ENCODE measurements around the gene SDSL. TPM values are rescaled to one million over a fixed set of nuclear protein-coding genes. Genes with fewer than 3 reads are reported as not detected.

SDSL gene
- total and polyA plus RNA-seq, 9 donors = 0.43 to 19.3 (median 3.7) TPM

DNA sequence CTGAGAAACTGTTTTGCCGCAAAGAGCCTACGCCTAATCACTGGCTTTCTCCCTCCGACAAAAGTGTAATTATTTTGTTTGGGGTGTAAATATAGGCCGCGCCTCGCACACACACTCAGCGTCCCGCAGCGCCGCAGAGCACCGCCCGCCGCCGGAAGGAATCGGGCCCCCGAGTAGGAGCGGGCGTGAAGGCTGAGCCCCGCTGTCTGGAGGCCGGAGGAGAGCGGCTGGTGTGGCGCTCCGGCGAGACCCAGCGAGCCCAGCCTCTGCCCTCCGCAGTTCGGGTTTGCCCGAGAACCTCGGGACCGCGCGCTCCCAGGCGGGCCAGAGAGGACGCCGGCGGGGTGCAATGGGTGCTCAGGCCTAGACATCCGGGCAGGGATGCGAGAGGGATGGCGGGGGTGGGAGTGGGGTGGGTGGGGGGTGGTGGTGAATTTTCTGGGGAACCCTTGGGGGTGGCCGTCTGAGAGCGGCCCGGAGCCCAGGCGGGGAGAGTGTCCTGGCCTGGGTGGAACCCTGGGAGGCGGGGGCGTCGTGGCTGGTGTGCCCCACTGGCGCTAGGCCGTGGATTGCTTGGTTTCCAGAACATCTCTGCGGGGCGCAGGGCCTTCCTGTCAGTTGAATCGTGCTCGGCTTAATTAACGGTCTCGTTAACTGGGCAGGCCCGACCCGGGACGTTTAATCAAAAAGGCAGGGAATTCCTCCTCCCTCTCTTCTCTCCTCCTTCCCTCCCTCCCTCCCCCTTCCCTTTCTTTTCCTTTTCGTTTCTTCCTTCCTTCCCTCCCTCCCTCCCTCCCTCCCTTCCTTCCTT lies 54.2 kb downstream of the SDSL start:
- no peak overlapping the region for H3K27ac ChIP-seq
- WGBS, 3 donors = 1 to 5% (median 1%) methylated on average over 29 to 58 of the region's 58 CpGs
- no peaks in the 10 kb centered on the region for H3K27me3 ChIP-seq
- H3K4me1 ChIP-seq (ENCODE audit: insufficient read depth) = no peaks in the 10 kb centered on the region
- H3K9me3 ChIP-seq = no peaks in the 10 kb centered on the region
- no peak for DNase-seq
- H3K36me3 ChIP-seq = no peaks in the 10 kb centered on the region
- intact Hi-C loops (cut with DNase I) = no loop called here
- no peak for TF ChIP-seq POLR2A (IDR thresholded peaks at IDR 0.05)
- no peak for TF ChIP-seq EP300 (IDR thresholded peaks at IDR 0.05)
- TF ChIP-seq, protein P1, sequence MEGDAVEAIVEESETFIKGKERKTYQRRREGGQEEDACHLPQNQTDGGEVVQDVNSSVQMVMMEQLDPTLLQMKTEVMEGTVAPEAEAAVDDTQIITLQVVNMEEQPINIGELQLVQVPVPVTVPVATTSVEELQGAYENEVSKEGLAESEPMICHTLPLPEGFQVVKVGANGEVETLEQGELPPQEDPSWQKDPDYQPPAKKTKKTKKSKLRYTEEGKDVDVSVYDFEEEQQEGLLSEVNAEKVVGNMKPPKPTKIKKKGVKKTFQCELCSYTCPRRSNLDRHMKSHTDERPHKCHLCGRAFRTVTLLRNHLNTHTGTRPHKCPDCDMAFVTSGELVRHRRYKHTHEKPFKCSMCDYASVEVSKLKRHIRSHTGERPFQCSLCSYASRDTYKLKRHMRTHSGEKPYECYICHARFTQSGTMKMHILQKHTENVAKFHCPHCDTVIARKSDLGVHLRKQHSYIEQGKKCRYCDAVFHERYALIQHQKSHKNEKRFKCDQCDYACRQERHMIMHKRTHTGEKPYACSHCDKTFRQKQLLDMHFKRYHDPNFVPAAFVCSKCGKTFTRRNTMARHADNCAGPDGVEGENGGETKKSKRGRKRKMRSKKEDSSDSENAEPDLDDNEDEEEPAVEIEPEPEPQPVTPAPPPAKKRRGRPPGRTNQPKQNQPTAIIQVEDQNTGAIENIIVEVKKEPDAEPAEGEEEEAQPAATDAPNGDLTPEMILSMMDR (IDR thresholded peaks at IDR 0.05) = no peak
- H3K4me3 ChIP-seq = no peak overlapping the region

DNA sequence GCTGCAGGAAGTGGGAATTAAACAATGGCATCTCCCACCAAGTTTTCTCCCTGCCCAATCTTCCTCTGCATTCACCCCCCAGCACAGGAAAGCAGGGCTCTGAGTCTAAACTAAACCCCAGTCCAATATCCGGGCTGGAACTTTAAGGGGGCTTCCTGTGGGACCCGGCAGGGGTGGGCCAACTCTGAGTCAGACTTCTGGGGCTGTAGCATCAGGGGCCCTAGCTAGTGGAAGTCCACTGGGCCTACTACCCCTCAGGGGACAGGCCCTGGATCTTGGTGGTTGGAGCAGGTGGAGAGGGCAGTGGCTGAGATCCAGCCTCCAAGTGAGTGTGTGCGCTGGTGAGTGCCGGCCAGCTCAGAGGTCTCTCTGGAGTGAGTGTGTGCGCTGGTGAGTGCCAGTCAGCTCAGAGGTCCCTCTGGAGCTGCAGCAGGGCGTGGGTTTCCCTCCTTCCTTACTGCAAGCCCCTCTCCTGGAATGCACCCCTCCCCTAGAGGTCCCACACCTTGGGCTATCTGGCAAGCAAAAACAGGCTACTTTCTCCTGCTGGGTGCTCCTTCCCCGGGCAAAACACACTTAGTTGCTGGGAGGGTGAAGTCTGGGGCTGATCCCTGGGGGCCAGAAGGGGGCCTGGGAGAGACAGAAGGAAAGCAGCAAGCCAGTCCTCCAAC lies 55.1 kb downstream of the SDSL start:
- H3K9me3 ChIP-seq = no peaks in the 10 kb centered on the region
- 1 to 4% (median 2%) methylated on average over 7 of the region's 7 CpGs for WGBS, 3 donors
- DNase-seq = no peak
- H3K27ac ChIP-seq = no peak overlapping the region
- H3K4me3 ChIP-seq = no peak overlapping the region
- no peaks in the 10 kb centered on the region for H3K27me3 ChIP-seq
- no peak for TF ChIP-seq EP300 (IDR thresholded peaks at IDR 0.05)
- no peaks in the 10 kb centered on the region for H3K4me1 ChIP-seq (ENCODE audit: insufficient read depth)
- H3K36me3 ChIP-seq = no peaks in the 10 kb centered on the region
- intact Hi-C loops (cut with DNase I) = no loop called here

DNA sequence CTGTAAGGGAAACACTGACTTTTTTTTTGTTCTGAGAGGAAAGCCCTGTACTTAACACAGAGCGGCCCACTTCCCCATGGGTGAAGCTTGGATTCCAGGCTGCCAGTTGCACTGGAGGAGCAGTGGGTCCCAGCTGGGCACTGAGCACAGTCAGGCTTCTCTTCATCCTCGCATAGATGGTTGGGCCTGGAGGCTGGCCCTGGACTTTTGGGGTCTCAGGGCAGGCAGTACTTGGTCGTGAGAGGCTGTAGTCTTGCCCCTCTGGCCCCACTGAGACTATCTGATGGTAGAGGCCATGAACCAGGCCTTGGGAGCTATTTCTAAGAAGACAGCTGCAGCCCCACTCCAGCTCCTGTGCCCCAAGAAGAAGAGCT lies 55.6 kb downstream of the SDSL start:
- no peaks in the 10 kb centered on the region for H3K27me3 ChIP-seq

DNA sequence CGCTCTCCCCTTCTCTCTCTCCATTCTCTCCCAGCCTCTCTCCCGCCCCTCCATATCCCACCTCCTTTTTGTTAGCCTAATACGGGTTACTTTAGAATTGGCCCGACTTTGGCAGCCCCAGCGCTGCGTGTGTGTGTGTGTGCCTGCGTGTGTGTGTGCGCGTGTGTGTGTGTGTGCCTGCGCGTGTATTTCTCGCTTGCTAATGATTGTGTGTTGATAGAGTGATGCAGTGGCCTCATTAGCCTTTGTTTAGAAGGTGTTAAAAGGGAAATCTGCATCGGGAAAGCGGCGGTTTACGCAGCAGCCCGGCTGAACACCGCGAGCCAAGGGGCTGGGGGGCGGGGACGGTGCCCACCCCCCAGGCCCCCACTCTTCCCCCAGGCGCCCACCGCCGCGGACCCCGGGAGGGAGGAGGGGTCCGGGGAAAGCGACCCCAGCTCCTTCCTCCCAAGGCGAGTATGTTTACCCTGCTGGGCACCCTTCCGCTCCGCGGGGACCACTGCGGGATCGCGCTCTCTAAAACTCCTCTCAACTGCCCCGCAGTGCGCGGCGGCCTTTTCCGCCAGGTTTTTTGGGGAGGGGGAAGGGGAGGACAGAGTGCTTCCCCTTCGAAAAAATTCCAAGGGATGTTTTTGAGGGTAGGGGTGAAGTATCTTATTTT lies 56.3 kb downstream of the SDSL start:
- Histone ChIP-seq H3K36me3 (no peaks in the 10 kb centered on the region), H3K9me3 (no peaks in the 10 kb centered on the region), H3K4me1 (ENCODE audit: insufficient read depth) (no peaks in the 10 kb centered on the region), H3K27ac (no peak overlapping the region), H3K4me3 (no peak overlapping the region), H3K27me3 (no peaks in the 10 kb centered on the region)
- DNase-seq = no peak
- intact Hi-C loops (cut with DNase I) = no loop called here
- TF ChIP-seq EP300 (IDR thresholded peaks at IDR 0.05) (no peak), POLR2A (IDR thresholded peaks at IDR 0.05) (no peak)
- TF ChIP-seq, protein P1 (IDR thresholded peaks at IDR 0.05) = no peak
- 1% methylated on average over 40 to 41 of the region's 41 CpGs for WGBS, 3 donors

More for the DNA sequence above, 55.6 kb downstream of the SDSL start:
- H3K4me3 ChIP-seq = no peak overlapping the region
- H3K36me3 ChIP-seq = no peaks in the 10 kb centered on the region
- no peak for TF ChIP-seq POLR2A (IDR thresholded peaks at IDR 0.05)
- TF ChIP-seq EP300 (IDR thresholded peaks at IDR 0.05) = no peak
- TF ChIP-seq, protein P1 (IDR thresholded peaks at IDR 0.05) = no peak
- H3K9me3 ChIP-seq = no peaks in the 10 kb centered on the region
- H3K27ac ChIP-seq = no peak overlapping the region
- H3K4me1 ChIP-seq (ENCODE audit: insufficient read depth) = no peaks in the 10 kb centered on the region
- no peak for DNase-seq
- intact Hi-C loops (cut with DNase I) = no loop called here
- 0 to 8% (median 6%) methylated on average over 3 of the region's 3 CpGs for WGBS, 3 donors
